A172 (cell line): Measurements from ENCODE around the gene IGF2R. TPM values are rescaled to one million over a fixed set of nuclear protein-coding genes. Genes with fewer than 3 reads are reported as not detected.
"Not testable (repeated sequence)": the region's sequence is repeated elsewhere in the genome, so short reads cannot be mapped to it uniquely, and the experiment has no call there.

ENCODE experiments used
- DNase-seq: peaks from one replicate; pipeline ENCODE4 v3.0.0-alpha.2; 2015; ENCODE audit warnings: low spot score
- total RNA-seq: library from RNA; depleted of rRNA; stranded (reverse); fragments of >200 nt; shearing (Covaris generic); gene quantifications from 2 replicates; pipeline ENCODE4 v1.2.3, GENCODE V29; 2014

The IGF2R gene
- total RNA-seq, 1 experiment from 2014 or later: 99.8 TPM

GRCh38 chr6:160101277-160102205 is 132.7 kb downstream of the IGF2R start:
- no peak for DNase-seq

GRCh38 chr6:160102399-160102798 is 133.5 kb downstream of the IGF2R start:
- no peak for DNase-seq

GRCh38 chr6:160102956-160103824 is 134.3 kb downstream of the IGF2R start:
- peak; percentile 39 for DNase-seq

- DNase-seq: no peak
Measured at GRCh38 chr6:160103825-160104100, 134.9 kb downstream of the IGF2R start.

DNA sequence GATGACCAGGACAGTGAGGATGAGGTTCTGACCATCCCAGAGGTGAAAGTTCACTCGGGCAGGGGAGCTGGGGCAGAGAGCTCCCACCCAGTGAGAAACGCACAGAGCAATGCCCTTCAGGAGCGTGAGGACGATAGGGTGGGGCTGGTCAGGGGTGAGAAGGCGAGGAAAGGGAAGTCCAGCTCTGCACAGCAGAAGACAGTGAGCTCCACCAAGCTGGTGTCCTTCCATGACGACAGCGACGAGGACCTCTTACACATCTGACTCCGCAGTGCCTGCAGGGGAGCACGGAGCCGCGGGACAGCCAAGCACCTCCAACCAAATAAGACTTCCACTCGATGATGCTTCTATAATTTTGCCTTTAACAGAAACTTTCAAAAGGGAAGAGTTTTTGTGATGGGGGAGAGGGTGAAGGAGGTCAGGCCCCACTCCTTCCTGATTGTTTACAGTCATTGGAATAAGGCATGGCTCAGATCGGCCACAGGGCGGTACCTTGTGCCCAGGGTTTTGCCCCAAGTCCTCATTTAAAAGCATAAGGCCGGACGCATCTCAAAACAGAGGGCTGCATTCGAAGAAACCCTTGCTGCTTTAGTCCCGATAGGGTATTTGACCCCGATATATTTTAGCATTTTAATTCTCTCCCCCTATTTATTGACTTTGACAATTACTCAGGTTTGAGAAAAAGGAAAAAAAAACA is 136.1 kb downstream of the IGF2R start:
- no peak for DNase-seq

GRCh38 chr6:160106010-160106409 is 137.1 kb downstream of the IGF2R start:
- DNase-seq: no peak

- DNase-seq: no peak
Measured at GRCh38 chr6:160106701-160107100, 137.8 kb downstream of the IGF2R start.

DNA sequence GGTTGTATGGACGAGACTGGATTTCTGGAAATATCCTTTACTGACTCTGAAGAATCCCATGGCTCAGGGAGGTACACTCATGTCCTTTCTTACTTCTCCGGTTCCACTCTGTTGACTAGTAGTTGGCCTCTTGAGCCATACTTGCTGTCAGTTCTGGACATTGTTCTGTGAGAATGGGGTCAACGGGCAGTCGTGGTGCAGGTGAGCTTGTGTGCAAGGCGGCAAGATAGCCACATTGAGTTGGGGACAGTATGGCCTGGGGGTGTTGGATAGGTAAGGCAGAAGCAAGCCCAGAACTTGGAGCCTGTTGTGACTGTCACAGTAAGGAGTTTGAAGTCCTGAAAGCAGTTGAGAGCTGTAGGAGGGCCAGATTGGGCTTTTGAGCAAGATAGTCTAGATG is 139.2 kb downstream of the IGF2R start:
- no peak for DNase-seq

GRCh38 chr6:160110586-160111123 is 141.8 kb downstream of the IGF2R start:
- no peak for DNase-seq

GRCh38 chr6:160111806-160112205 is 142.9 kb downstream of the IGF2R start:
- DNase-seq: no peak

GRCh38 chr6:160112628-160113299 is 143.9 kb downstream of the IGF2R start:
- DNase-seq: no peak

DNA sequence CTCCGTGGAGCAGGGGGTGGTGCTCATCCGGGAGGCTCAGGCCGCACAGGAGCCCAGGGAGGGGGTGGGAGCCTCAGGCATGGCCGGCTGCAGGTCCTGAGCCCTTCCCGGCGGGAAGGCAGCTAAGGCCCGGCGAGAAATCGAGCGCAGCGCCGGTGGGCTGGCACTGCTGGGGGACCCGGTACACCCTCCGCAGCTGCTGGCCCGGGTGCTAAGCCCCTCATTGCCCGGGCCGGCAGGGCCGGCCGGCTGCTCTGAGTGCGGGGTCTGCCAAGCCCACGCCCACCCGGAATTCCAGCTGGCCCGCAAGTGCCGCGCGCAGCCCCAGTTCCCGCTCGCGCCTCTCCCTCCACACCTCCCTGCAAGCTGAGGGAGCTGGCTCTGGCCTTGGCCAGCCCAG is 145.7 kb downstream of the IGF2R start:
- not testable (repeated sequence) for DNase-seq

DNA sequence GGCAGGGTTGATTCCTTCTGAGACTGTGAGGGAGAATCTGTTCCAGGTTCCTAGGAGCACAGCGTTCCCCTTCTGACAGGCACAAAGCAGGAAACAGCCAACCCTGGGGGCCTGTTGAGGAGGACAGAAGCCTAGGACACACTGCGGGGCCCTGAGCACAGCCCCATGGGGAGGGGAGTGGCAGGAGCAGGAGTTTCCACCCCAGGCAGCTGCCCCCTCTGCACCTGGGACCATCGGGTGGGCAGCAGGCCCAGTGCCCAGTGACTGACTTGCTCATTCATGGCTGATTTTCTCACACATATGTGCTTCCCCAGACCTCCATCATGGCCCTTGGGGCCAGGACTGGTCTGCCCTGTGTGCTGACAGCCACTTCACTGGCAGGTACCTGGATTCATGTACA is 146.5 kb downstream of the IGF2R start:
- no peak for DNase-seq

DNA sequence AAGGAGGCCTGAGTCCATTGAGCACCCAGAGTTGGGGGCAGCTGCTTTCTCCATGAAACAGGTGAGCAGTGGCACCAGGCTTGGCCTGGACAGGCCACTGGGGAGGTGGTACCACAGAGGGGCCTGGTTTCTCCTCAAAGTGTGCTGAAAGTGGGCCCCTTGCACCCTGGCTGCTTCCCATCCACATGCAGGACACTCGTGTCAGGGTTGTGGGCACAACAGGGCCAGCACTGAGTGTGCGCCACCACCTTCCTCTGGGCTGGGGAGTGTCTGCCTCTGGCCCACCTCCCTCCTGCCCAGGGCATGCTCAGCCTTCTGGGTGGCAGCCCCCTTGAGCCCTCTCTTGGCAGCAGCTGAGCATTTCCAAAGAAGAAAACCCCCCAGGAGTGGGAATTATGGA is 147.5 kb downstream of the IGF2R start:
- no peak for DNase-seq

DNA sequence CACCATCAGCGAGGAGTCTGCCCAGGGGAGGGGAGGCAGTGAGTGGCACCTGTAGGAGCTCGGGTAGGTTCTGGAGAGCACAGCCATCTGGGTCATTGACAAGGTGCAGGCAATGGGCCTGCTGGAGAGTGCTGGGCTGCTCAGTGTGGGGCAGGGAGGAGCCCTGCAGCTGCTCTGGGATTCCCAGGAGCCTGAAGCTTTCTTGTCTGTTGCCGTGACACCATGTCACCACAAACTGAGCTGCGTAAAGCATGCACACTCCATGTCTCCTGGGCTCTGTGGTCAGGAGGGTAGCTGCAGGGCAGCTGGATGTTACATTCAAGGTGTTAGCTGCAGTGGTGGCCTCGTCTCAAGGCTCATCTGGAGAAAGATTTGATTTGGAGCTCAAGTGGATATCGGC is 148.3 kb downstream of the IGF2R start:
- no peak for DNase-seq

GRCh38 chr6:160118620-160119229 is 149.8 kb downstream of the IGF2R start:
- DNase-seq: no peak

DNA sequence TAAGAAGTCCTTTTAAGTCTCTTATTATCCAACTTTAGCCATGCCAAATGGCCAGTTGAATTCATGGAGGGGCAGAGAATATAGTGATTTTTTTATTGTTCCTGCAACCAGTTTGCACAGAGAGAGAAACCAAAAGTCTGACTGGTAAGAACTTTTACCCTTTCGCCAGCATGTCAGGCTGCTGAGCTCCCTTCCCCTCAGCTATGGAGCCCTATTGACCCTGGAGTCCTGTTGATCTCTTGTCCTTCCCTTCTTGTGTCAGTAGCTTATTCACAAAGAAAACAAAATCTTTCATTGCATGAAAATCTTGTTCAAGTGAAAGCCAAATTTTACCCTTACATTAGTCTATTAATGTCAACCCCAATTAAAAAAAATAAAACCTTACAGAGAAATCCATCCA is 151.2 kb downstream of the IGF2R start:
- DNase-seq: no peak

DNA sequence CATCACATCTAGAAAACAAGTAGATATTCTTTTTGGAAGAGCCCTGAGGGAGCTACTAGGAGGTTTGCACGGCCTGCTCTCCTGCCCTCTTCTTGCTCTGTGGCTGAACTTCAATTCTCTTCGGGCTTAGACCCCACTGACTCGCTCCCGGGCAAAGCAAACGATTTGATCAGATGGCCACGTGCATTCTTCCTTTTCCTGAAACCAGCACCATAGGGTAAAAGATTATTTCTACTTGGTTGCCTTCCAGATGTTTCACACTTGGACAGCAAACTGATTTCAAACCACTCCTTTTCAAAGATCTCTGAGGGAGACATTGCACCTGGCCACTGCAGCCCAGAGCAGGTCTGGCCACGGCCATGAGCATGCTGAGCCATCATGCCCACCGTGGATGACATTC is 152.7 kb downstream of the IGF2R start, which contains the start of gene SLC22A1:
Gene SLC22A1 (plus strand): TSS at position 258 of the 400 bp plus-strand sequence. CDS start 121 bp downstream, at position 379.
- no peak for DNase-seq

DNA sequence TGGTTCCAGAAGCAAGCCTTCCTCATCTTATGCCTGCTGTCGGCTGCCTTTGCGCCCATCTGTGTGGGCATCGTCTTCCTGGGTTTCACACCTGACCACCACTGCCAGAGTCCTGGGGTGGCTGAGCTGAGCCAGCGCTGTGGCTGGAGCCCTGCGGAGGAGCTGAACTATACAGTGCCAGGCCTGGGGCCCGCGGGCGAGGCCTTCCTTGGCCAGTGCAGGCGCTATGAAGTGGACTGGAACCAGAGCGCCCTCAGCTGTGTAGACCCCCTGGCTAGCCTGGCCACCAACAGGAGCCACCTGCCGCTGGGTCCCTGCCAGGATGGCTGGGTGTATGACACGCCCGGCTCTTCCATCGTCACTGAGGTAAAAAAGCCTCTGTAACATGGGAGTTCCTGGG is 153.1 kb downstream of the IGF2R start:
- DNase-seq: no peak

DNA sequence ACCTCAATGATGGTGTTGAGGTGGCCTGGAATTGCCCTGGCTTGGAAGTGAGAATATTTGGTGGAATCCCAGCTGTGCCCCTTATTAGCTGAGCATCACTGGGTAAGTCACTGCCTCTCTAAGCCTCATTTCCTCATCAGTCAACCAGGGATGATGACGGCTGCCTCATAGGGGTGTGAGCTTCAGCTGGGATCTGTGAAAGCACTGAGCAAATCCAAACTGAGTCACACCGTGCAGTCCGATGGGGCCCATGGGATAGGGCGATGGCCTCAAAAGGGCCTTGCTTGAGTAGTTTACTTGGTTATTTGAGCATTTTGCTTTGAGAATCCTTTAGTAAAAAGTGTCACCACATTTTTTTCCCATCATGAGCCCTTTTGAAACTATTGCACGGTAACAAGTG is 153.9 kb downstream of the IGF2R start:
- DNase-seq: no peak

- no peak for DNase-seq
Measured at GRCh38 chr6:160124007-160124406, 155.1 kb downstream of the IGF2R start.
